Esophagus mucosa (tissue), 1 donor: Measurements from ENCODE around the gene RFC4. TPM values are rescaled to one million over a fixed set of nuclear protein-coding genes. Genes with fewer than 3 reads are reported as not detected.
"Not testable (repeated sequence)": the region's sequence is repeated elsewhere in the genome, so short reads cannot be mapped to it uniquely, and the experiment has no call there.

Experiments used
- ATAC-seq: fragments of 200-7000 bp; cut with Tn5 transposase; one replicate; pipeline ENCODE4 v1.9.1; 2020
- total RNA-seq: library from RNA; stranded (reverse); gene quantifications from one replicate; pipeline ENCODE4 v1.2.4, GENCODE V29; 2023
- donor health status: DM: yes; HTN: yes; CAD: no.

Gene RFC4
- 18.2 TPM for total RNA-seq

- peak; percentile 92 for ATAC-seq
Observed at GRCh38 chr3:186806089-186807055, at the start of gene RFC4. Gene RFC4 (minus strand): TSS chr3:186806482. CDS start chr3:186804713, 1,769 bp downstream.

DNA sequence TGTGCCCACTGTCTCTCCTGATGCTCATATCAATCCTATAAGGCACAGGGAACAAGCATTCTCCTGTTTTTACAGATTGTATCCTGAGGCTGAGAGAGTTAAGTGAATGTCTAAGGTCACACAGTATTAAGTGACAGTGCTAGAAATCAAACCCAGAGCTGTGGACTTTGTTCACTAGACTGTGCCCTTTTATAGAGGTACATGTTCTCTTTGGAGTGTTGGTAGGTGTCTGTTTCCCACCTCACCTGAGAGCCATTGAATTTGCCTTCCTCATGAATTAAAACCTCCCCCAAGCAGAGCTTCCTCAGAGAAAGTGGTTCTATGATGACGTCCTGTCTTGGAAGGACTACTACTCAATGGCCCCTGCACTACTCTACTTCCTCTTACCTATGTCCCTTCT is 48.7 kb upstream of the RFC4 start:
- no peak for ATAC-seq

DNA sequence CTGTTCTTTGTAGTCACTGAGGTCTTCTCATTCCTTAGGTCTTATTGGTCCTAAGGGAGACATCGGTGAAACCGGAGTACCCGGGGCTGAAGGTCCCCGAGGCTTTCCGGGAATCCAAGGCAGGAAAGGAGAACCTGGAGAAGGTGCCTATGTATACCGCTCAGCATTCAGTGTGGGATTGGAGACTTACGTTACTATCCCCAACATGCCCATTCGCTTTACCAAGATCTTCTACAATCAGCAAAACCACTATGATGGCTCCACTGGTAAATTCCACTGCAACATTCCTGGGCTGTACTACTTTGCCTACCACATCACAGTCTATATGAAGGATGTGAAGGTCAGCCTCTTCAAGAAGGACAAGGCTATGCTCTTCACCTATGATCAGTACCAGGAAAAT is 47.9 kb upstream of the RFC4 start:
- no peak for ATAC-seq

DNA sequence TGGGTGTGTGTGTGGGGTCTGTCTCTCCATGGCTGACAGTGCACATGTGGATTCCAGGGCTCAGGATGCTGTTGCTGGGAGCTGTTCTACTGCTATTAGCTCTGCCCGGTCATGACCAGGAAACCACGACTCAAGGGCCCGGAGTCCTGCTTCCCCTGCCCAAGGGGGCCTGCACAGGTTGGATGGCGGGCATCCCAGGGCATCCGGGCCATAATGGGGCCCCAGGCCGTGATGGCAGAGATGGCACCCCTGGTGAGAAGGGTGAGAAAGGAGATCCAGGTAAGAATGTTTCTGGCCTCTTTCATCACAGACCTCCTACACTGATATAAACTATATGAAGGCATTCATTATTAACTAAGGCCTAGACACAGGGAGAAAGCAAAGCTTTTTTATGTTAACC is 46.7 kb upstream of the RFC4 start:
- no peak for ATAC-seq

DNA sequence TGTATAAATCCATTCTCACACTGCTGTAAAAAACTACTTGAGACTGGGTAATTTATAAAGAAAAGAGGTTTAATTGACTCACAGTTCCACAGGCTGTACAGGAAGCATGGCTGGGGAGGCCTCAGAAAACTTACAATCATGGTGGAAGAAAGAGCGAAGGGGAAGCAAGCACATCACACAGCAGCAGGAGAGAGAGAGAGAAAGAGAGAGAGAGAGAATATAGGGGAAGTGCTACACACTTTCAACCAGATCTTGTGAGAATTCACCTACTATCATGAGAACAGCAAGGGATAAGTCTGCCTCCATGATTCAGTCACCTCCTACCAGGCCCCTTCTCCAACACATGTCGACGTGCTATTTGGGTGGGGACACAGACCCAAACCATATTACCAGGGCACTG is 45.6 kb upstream of the RFC4 start:
- ATAC-seq = not testable (repeated sequence)

- ATAC-seq = no peak
Observed at GRCh38 chr3:186849374-186849975, 43.2 kb upstream of the RFC4 start.

- no peak for ATAC-seq
Observed at GRCh38 chr3:186847437-186847836, 41.2 kb upstream of the RFC4 start.

DNA sequence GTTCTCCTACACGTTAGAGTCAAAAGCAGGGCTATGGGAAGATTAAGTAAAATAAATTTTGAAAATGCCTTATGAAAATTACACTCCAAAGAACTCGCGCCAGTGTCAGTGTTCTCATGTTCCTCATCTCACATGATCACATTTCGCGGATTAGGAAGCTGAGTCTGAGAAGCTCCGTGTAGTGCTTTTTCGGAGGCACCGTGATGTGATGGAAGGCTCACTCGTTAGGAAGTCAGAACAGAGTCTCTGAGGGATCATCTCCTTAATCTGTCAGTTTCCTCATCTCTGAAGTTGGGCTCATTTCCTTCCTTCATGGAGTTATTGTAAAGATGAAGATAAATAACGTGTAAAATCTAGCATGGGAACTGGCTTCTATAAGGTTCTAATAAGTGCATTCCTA is 39.5 kb upstream of the RFC4 start:
- no peak for ATAC-seq

DNA sequence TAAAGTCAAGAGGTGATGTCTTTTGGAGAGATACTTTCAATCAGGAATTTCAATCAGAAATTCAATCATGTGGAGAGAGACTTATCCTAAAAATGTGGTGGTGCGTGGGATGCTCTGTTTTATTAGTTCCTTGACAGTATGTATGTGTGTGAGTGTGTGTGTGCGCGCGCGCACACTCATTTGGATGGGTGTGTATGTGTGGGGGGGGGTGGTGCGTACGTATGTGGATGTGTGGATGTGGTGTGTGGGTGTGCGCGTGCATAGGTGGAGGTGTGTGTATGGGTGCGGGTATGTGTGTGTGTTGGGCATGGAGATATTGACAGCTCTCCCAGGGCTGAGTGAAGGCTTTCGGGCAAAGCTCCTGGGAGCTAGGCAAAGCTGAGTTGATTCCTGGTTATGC is 38.6 kb upstream of the RFC4 start:
- ATAC-seq = no peak

GRCh38 chr3:186843039-186843432 is 36.8 kb upstream of the RFC4 start:
- no peak for ATAC-seq

- ATAC-seq = no peak
Observed at GRCh38 chr3:186842426-186843038, 36.2 kb upstream of the RFC4 start, which contains the start of gene ADIPOQ. Gene ADIPOQ (plus strand): TSS chr3:186842710. CDS start chr3:186853059, 10,349 bp downstream.

GRCh38 chr3:186841620-186842019 is 35.3 kb upstream of the RFC4 start:
- peak; percentile 80 for ATAC-seq

DNA sequence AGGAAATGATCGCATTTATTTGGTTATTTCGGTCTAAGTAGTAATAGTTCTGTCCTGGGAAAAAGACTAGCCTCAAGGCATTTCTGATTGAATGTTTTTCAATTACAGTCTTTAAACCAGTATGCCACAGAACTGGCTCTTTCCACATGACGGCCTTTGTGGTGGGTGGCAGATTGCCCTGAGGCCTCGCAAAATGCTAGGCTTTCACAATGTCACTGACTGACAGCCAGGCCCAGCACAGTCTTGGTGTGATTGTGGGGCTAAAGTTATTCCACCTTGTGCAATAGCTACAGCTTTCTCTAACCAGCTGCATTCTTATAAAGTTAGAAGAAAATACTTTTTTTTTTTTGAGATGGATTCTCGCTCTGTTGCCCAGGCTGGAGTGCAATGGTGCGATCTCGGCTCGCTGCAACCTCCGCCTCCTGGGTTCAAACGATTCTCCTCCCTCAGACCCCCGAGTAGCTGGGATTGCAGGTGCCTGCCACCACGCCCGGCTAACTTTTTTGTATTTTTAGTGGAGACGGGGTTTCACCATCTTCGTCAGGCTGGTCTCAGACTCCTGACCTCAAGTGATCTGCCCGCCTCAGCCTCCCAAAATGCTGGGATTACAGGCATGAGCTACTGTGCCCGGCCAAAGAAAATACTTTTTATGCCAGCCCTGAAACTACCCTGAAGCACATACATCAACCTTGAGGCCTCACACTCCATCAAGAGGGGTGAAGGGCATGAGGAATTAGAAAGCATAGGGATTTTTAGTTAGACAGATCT is 33.8 kb upstream of the RFC4 start:
- no peak for ATAC-seq

- no peak for ATAC-seq
Observed at GRCh38 chr3:186832276-186832675, 26.0 kb upstream of the RFC4 start.

DNA sequence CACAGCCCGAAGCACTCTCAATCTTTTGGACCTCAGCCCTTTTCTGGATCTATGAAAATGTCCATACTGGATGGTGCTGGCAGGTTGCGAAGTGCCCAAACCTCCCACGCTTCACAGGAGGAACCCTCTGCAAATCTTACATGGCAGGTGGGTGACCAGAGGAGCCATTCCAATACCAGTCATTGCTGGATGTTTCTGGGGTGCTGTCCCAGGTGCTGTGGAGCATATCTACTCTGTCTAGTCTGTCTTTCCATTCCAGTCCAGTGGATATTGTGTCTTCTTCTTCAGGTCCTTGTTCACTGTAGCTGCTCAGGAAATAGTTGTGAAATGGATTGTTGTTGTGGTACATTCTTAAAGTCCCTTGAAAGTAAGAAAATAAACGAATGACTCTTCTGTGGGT is 25.5 kb upstream of the RFC4 start:
- no peak for ATAC-seq

DNA sequence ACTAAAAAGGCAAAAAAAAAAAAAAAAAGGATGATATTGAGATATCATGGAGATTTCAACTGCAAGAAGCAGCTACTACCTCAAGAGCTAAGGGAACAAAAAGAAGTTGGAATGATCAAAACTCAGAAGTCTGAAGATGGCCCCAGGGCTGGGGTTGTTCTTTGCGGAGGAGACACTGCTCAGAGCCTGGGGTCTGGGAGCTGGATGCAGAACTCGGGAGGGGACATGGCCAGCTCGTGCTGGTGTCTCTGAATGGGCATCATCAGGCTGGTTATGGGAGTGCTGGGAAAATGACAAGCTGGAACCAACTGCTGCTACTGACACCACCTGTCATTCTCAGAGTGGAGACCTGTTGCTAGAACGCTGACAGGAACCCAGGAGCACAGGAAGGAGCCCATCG is 22.1 kb upstream of the RFC4 start:
- ATAC-seq = no peak

DNA sequence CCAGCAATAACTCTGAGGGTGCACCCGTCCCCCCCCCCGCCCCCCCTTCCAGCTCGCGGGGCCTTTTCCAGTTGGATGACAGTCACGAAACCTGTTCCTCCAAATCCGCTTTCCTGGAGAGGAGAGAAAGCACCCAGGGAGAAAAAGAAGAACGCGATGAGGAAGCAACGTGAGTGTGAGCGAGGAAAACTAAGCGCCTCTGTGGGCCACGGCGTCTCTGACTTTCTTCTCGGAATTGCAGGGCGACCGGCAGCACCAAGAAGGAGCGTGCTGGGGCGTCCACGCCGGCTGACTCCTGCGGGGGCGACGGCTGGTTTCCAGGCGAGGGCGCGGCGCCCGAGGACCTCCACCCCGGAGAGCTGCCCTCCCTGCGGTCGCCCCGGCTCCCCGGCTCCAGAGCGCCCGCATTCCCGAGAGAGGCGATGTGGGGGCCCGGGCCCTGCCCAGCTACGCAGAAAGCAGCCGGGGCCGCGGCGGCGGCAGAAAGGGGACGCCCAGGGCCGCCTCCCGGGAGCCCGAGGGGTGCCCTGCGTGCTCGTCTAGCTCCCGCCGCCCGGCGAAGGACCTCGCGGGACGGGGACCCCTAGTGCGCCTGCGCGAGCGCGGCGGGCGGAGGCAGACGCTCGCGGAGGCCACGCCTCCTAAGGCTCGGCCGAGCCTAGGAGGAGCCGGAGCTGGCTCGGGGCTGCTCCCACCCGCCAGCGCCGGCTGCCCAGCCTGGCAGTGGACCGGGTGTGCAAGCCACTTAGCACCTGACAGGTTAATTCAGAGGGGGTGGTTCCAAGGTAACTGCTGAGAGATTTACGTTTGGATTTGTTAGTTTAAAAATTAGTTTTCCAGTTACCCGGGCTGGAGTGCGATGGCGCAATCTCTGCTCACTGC is 20.9 kb upstream of the RFC4 start:
- peak; percentile 95 for ATAC-seq

DNA sequence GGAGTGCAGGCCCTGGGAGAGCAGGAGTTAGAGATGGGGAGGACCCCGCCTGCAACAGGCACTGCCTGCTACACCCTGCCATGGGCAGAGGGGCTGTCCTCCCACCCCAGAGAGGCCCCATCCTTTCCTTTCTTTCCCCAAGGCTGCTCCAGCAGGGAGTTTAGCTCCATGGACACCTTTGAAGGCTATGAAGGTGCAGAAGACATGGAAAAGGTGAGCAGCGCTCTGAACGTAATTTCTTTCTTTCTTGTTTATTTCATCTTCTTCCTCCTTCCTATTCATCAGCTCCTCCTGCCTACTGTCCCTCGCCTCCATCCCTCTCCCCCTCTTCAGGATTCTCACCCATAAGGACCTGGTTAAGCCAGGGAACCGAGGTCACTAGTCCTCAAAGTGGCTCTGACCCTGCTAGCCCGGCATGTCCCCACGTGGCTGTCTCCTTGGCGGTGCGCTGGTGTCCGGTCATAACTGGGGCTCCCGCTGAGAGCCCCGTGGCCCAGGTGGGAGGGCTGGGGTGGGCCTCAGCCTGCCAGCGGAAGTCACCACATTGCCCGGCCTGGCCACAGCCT is 20.2 kb upstream of the RFC4 start:
- no peak for ATAC-seq

- no peak for ATAC-seq
Observed at GRCh38 chr3:186825872-186826409, 19.7 kb upstream of the RFC4 start.

- peak; percentile 32 for ATAC-seq
Observed at GRCh38 chr3:186825294-186825821, 19.1 kb upstream of the RFC4 start.
